GM12874 (cell line): ENCODE data around the gene NUDC.

Experiments used
- CTCF ChIP-seq: IDR thresholded peaks from 2 replicates; pipeline ENCODE4 v1.5.1; 2011; ENCODE audit warnings: low read depth, mild to moderate bottlenecking, control low read depth, low read length, moderate library complexity; ENCODE audit not compliant: insufficient read depth

NUDC gene

DNA sequence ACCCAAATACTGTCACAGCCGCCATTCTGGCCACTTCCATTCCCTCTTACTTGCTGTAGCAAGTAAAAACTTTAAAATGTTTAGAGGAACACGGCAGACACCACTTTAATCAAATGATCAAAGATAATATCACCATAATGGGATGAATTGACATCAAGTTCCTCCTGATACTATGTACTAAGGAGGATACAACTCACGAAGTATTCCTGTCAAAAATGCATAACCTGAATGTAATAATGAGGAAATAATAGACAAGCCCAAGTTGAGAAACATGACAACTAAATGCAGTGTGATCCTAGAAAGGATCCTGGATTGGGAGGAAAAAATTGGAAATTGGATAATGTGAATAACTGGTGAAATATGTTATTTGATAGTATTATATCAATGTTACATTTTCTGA is 34.8 kb downstream of the NUDC start:
- no peak for TF ChIP-seq CTCF

GRCh38 chr1:26957306-26957705 is 35.8 kb downstream of the NUDC start:
- TF ChIP-seq CTCF, result no peak

DNA sequence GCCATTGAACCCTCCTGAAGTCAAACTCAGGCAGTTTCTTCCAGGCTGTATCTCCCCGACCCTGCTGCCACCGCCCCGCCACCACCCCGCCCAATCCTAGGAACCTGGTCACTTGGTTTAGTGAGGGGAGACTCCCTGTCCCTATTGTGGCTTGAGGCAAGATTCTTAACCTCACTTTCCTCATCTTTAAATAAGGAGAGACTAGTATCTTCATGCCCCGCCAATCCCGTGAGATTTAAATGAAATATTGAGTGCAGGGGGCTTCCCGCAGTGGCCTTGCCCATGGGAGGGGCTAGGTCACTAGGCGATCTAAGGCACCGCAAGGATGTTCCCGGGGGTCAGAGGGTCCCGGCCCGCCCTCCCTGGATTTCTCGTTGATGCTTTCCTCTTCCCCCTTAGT is 37.7 kb downstream of the NUDC start:
- no peak for TF ChIP-seq CTCF

DNA sequence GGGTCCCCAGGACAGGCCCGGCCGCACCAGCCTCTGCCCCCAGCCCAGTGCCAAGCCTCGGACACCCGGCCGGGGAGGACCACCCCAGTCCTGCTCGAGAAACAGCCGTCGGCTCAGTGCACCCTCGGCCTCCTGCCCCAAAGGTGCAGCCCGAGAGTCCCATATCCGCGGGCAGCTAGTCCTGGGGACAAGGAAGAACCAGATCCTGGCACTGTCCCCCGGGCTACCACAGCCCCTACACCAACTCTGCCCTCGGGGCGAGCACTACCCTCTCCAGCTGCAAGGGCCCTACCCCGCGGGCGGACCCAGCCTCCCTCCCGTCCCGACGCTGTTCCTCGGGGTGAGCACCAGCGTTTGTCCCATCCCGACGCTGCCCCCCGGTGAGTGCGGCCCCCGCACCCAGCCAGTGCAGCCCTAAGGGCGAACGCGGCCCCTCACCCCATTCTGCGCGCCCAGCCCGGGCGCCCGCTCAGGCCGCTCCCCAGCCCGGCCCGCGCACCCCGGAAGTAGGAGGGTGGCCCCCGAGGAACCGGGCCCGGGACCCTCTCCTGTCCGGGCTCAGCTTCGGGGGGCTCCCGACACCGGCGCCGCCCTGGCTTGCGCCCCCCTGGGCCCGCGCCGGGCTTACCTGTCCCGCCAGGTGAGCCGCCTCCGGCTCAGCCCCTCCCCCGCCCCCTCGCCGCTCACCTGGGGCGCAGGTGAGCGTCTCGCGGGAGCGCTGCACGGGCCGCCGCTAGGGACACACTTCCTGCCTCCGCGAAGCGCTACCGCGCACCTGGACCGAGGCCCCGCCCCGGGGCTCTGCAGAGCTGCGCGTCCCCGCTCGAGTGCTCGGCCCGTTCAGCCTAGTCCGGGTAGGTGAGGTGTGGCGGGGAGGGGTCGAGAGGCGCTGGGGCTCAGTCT is 38.4 kb downstream of the NUDC start, which contains the start of gene KDF1:
Gene KDF1 (minus strand): TSS at position 747 of the 903 bp plus-strand sequence. CDS start 8,088 bp downstream, outside the sequence.
- peak; percentile 23; the same call in 1 of the 2 replicates for TF ChIP-seq CTCF

GRCh38 chr1:26960625-26960966 is 39.1 kb downstream of the NUDC start:
- no peak for TF ChIP-seq CTCF

- TF ChIP-seq CTCF, result no peak
Measured at GRCh38 chr1:26961826-26962225, 40.3 kb downstream of the NUDC start.

GRCh38 chr1:26965213-26965612 is 43.7 kb downstream of the NUDC start:
- no peak for TF ChIP-seq CTCF
